Measurements from ENCODE around the gene IGSF10.
"Not testable (repeated sequence)": the region's sequence is repeated elsewhere in the genome, so short reads cannot be mapped to it uniquely, and the experiment has no call there.

The IGSF10 gene

GRCh38 chr3:151499168-151499567 lies 38.3 kb upstream of the IGSF10 start:
- TF ChIP-seq ZNF8 (CRISPR knock-in tag; IDR thresholded peaks at IDR 0.05) (no peak), TCF4 (CRISPR knock-in tag; IDR thresholded peaks at IDR 0.05; ENCODE audit: borderline replicate concordance) (no peak), RARB (CRISPR knock-in tag; IDR thresholded peaks at IDR 0.05) (no peak), ISL1 (CRISPR knock-in tag; IDR thresholded peaks at IDR 0.05) (no peak), ZC3H10 (CRISPR knock-in tag; IDR thresholded peaks at IDR 0.05) (no peak), CSRNP3 (CRISPR knock-in tag; IDR thresholded peaks at IDR 0.05) (no peak), ARNTL (CRISPR knock-in tag; IDR thresholded peaks at IDR 0.05; ENCODE audit: borderline replicate concordance, low read depth) (no peak), GLIS3 (CRISPR knock-in tag; IDR thresholded peaks at IDR 0.05) (no peak), ESRRG (CRISPR knock-in tag; IDR thresholded peaks at IDR 0.05) (no peak), ZNF70 (CRISPR knock-in tag; IDR thresholded peaks at IDR 0.05) (no peak), OSR1 (CRISPR knock-in tag; IDR thresholded peaks at IDR 0.05) (no peak), TOX (CRISPR knock-in tag; IDR thresholded peaks at IDR 0.05; ENCODE audit: borderline replicate concordance) (no peak), ZFP30 (CRISPR knock-in tag; IDR thresholded peaks at IDR 0.05) (no peak)
- no peak for ATAC-seq

GRCh38 chr3:151491525-151491924 lies 30.7 kb upstream of the IGSF10 start:
- no peak for TF ChIP-seq CREB5 (CRISPR knock-in tag; IDR thresholded peaks at IDR 0.05; ENCODE audit: low read depth)
- TF ChIP-seq OSR1 (CRISPR knock-in tag; IDR thresholded peaks at IDR 0.05): no peak
- no peak for TF ChIP-seq PPARA (CRISPR knock-in tag; IDR thresholded peaks at IDR 0.05; ENCODE audit: borderline replicate concordance)
- no peak for TF ChIP-seq GLIS3 (CRISPR knock-in tag; IDR thresholded peaks at IDR 0.05)
- no peak for TF ChIP-seq ZC3H10 (CRISPR knock-in tag; IDR thresholded peaks at IDR 0.05)
- no peak for TF ChIP-seq ZNF565 (CRISPR knock-in tag; conservative IDR thresholded peaks at IDR 0.05; ENCODE audit: low read depth)
- TF ChIP-seq TOX (CRISPR knock-in tag; IDR thresholded peaks at IDR 0.05; ENCODE audit: borderline replicate concordance): no peak
- TF ChIP-seq POU6F1 (CRISPR knock-in tag; IDR thresholded peaks at IDR 0.05; ENCODE audit: borderline replicate concordance, low read depth): no peak
- no peak for TF ChIP-seq ISL1 (CRISPR knock-in tag; IDR thresholded peaks at IDR 0.05)
- no peak for TF ChIP-seq CSRNP3 (CRISPR knock-in tag; IDR thresholded peaks at IDR 0.05)
- no peak for TF ChIP-seq ESRRG (CRISPR knock-in tag; IDR thresholded peaks at IDR 0.05)
- TF ChIP-seq ZNF8 (CRISPR knock-in tag; IDR thresholded peaks at IDR 0.05): no peak
- TF ChIP-seq ZFP30 (CRISPR knock-in tag; IDR thresholded peaks at IDR 0.05): no peak
- TF ChIP-seq SNAI2 (CRISPR knock-in tag; IDR thresholded peaks at IDR 0.05): no peak
- TF ChIP-seq ZFP3 (CRISPR knock-in tag; IDR thresholded peaks at IDR 0.05): no peak
- TF ChIP-seq ARNTL (CRISPR knock-in tag; IDR thresholded peaks at IDR 0.05; ENCODE audit: borderline replicate concordance, low read depth): no peak
- no peak for TF ChIP-seq ZNF70 (CRISPR knock-in tag; IDR thresholded peaks at IDR 0.05)
- TF ChIP-seq TCF4 (CRISPR knock-in tag; IDR thresholded peaks at IDR 0.05; ENCODE audit: borderline replicate concordance): no peak
- TF ChIP-seq RARB (CRISPR knock-in tag; IDR thresholded peaks at IDR 0.05): no peak
- no peak for ATAC-seq

- ATAC-seq: not testable (repeated sequence)
Measured at GRCh38 chr3:151487833-151488232, 27.0 kb upstream of the IGSF10 start.

GRCh38 chr3:151483961-151484520 lies 23.2 kb upstream of the IGSF10 start:
- no peak for ATAC-seq
- TF ChIP-seq ZNF8 (CRISPR knock-in tag; IDR thresholded peaks at IDR 0.05) (no peak), TCF4 (CRISPR knock-in tag; IDR thresholded peaks at IDR 0.05; ENCODE audit: borderline replicate concordance) (no peak), TOX (CRISPR knock-in tag; IDR thresholded peaks at IDR 0.05; ENCODE audit: borderline replicate concordance) (no peak), CSDC2 (CRISPR knock-in tag; IDR thresholded peaks at IDR 0.05) (no peak), PATZ1 (CRISPR knock-in tag; IDR thresholded peaks at IDR 0.05; ENCODE audit: borderline replicate concordance) (no peak), ZFP3 (CRISPR knock-in tag; IDR thresholded peaks at IDR 0.05) (no peak), CREB5 (CRISPR knock-in tag; IDR thresholded peaks at IDR 0.05; ENCODE audit: low read depth) (no peak), ZFP30 (CRISPR knock-in tag; IDR thresholded peaks at IDR 0.05) (no peak), POU6F1 (CRISPR knock-in tag; IDR thresholded peaks at IDR 0.05; ENCODE audit: borderline replicate concordance, low read depth) (no peak), BACH2 (CRISPR knock-in tag; IDR thresholded peaks at IDR 0.05; ENCODE audit: borderline replicate concordance) (no peak), ARNTL (CRISPR knock-in tag; IDR thresholded peaks at IDR 0.05; ENCODE audit: borderline replicate concordance, low read depth) (no peak), ZNF565 (CRISPR knock-in tag; conservative IDR thresholded peaks at IDR 0.05; ENCODE audit: low read depth) (no peak), OSR1 (CRISPR knock-in tag; IDR thresholded peaks at IDR 0.05) (no peak), PPARA (CRISPR knock-in tag; IDR thresholded peaks at IDR 0.05; ENCODE audit: borderline replicate concordance) (no peak), ZC3H10 (CRISPR knock-in tag; IDR thresholded peaks at IDR 0.05) (no peak), ISL1 (CRISPR knock-in tag; IDR thresholded peaks at IDR 0.05) (no peak), ESRRG (CRISPR knock-in tag; IDR thresholded peaks at IDR 0.05) (no peak)
